Measurements from ENCODE around the gene CD52.

Gene CD52

DNA sequence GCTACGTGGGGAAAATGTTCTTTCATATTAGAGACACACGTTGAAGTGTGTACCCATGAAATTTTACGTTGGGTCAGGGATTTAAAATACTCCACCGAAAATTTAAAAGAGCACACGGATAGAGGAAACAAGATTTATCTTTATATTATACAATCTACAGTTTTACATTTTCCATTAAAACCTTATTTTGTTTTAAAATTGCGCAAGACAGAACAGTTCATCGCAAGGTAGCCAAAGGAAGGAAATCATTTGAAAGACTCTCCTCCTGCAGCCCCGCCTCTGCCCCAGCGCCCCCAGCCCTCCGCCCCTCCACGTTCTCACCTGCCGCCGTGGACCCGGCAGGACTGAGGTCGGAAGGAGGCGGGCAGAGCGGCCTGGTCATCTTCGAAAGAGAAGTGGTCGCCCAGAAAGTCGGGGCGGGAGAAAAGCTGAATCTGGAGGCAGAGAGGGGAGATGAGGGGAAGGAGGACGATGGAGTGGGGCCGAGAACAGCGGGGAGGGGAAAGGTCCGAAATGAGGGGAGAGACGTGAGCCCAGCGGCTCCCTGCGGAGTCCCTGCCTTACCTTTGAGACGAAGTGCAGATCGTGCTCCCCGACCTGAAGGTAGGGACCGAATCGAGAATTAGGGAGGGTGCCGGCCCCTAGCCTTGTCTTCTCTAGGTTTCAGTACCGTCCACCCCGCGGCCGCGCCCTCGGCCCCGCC lies 18.2 kb downstream of the CD52 start:
- peak; percentile 23 for DNase-seq

- DNase-seq: peak; percentile 91
These were observed 18.9 kb downstream of the CD52 start for GRCh38 chr1:26336477-26337205.

DNA sequence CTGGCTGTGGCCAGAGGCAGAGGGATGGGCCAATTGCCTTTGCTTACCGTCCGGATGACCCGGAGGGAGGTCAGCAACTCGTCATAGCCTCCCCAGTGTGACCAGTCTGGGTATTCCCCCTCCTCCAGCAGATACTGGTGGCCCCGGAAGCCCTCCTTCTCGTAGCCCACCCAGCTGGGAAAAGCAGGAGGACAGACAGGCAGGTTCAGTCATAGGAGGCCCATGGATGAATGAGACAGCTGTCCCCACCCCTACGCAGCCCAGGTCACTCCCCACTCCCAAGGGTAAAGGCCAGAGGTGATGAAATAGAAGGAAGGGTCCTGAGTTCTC lies 19.4 kb downstream of the CD52 start:
- no peak for DNase-seq

DNA sequence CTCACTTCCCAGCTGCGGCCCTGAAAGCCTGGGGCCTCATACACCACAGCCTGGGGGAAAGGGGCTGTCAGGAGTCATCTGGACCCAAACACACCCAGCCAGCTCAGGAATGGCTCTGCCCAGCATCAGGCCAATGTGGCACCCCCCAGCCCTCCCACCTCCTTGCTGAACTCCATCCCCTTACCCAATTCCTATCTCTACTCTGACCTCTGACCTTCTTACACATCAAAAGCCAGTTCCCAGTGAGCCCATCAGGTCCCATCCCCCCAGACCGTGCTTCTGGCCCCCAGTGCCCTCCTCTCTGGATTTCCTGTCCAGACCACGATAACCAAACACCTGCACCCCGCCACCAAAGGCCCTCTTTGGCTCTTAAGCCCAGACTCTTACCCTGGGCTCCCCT lies 19.9 kb downstream of the CD52 start:
- no peak for DNase-seq

GRCh38 chr1:26338670-26339069 lies 20.9 kb downstream of the CD52 start:
- no peak for DNase-seq

GRCh38 chr1:26340047-26340481 lies 22.3 kb downstream of the CD52 start:
- DNase-seq: no peak

GRCh38 chr1:26344147-26344920 lies 26.6 kb downstream of the CD52 start:
- no peak for DNase-seq

- no peak for DNase-seq
These were observed 28.0 kb downstream of the CD52 start for GRCh38 chr1:26345718-26346117.

- no peak for DNase-seq
These were observed 28.7 kb downstream of the CD52 start for GRCh38 chr1:26346274-26347033.

GRCh38 chr1:26349188-26349876 lies 31.6 kb downstream of the CD52 start:
- DNase-seq: no peak

DNA sequence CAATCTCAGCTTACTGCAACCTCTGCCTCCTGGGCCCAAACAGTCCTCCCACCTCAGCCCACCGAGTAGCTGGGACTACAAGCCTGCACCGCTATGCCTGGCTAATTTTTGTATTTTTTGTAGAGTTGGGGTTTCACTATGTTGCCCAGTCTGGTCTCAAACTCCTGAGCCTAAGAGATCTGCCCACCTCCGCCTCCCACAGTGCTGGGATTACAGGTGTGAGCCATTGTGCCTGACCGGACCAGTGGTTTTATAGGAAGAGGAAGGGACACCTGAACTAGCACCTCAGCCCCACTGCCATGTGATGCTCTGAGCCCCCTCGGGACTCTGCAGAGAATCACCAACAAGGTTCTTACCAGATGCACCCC lies 32.1 kb downstream of the CD52 start:
- DNase-seq: no peak

DNA sequence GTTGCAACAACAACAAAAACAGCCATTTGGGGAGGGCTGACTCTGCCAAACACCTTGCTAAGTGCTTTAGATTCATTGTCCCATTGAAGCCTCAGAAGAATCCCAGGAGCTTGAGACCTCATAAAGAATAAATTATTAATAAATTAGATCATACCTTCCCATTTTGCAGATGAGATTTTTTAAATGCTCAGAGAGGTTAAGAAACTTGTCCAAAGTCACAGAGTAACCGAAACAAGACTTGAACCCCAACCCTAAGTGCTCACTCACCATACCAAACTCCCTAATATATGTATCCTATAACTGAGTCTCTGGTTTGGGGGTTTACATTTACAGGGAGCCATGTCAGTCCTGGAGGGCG lies 32.6 kb downstream of the CD52 start:
- DNase-seq: no peak

GRCh38 chr1:26350701-26351589 lies 33.2 kb downstream of the CD52 start:
- no peak for DNase-seq

- no peak for DNase-seq
These were observed 34.0 kb downstream of the CD52 start for GRCh38 chr1:26351590-26352337.

- no peak for DNase-seq
These were observed 34.6 kb downstream of the CD52 start for GRCh38 chr1:26352338-26352679.

DNA sequence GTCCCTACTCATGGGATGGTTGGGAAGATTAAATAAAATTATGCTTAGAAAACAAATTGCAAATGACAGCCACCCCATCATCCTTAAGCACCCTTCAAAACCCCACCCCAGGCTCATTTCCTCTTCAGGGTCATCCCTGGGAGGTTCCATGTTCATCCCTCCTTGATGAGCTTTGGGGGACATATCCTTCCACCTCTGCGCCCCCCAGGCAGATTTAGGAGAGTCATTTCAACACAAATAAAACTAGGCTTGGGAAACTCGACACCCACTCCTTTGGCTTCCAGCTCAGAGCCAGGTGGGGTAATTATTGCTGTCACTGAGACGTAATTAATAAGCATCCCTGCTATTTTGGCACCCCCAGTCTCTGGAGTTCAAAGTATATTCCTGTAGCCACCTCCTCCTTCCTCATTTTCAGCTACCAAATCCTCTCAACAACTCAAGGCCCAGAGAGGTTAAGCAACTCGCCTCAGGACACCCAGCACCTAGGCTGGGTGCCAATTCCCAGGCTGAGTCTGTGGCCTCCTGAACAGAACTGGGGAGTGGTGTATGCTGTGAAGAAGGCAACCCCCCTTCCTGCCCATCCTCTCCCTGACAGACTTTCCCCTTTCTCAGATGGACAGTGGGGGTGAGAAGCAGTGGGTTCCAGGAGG lies 35.6 kb downstream of the CD52 start:
- DNase-seq: no peak

DNA sequence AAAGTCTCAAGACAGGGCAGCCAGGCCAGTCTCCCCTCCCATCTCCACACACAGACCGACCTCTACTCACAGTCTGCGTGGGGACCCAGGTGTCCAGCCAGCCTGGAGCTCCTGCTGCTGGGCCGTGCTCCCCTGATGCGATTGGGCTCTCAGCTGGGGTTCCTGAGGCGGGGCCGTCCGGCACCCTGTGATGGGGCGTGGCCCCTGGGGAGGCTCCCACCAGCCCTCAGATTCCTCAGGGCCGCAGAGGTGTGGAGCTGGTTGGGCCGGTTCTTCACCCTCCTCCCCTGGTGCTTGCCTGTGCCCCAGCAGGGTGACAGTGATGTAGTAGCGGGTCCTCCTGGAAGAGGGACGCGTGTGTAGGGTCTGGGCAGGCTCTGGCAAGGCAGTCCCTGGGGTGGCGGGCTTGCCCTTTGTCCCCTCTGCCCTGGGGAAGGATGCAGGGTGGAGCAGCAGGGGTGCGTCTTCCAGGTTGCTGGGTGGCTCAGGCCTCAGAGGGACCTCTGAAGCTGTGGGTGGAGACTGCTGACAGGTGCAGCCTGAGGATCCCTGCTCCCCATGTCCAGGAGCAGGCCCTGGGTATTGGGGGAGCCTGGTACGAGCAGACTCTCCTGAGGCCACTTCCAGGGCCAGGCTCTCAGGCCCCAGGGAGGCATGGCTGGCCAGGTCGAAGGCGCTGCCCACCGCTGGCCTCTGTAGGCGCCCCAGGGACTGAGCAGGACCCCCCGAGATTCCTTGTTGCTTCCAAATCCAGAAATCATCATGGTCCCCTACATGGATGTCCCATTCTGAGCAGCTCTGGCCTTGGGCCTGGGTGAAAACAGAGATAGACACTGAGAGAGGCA lies 36.4 kb downstream of the CD52 start, which contains the start of gene CRYBG2:
Gene CRYBG2 (minus strand): TSS at position 155 of the 845 bp plus-strand sequence. CDS start 7,473 bp downstream, outside the sequence.
- DNase-seq: no peak

DNA sequence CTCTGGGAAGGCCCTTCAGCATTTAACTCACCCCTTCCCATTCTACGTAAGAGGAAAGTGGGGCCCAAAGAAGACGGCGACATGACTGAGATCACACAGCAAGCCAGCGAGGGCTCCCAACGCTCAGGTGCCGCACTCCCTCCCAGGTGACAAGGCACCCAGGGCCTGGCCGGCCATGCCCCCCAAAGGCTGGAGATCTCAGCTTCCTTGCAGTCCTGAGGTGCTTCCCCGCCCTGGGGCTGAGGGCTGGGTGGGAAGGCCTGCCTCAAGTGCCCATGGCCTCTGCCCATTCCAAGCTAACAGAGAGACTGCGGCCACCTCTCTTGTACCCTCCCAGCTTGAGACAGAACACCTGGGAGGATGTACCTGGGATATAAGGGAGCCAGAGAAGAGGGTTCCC lies 37.2 kb downstream of the CD52 start:
- DNase-seq: no peak

DNA sequence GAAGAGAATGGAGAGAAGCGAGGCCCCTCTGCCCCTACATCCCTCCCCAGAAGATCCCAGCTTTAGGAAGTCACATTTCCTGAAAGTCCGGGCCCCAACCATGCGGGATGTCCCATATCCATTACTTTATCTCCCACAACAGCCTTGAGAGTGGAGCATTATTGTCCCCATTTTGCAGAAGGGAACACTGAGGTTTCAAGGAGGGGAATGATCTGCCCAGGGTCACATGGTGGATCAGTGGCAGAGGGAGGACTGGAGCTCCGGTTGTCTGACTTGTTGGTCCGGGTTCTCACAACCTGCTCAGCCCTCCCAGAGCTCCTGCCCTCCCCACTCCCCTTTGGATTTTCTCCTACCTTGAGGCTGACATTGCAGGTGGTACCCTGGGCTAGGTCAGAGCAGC lies 38.3 kb downstream of the CD52 start:
- DNase-seq: no peak

All from stimulated activated CD4-positive, alpha-beta T cell treated with anti-CD3 and anti-CD28 coated beads, Interleukin-15, amount 100 ng/mL, for 24 hours (primary cell).